Measurements from ENCODE around the gene ACTN4.

The ACTN4 gene

GRCh38 chr19:38712161-38712748 lies 64.8 kb downstream of the ACTN4 start:
- no peak for DNase-seq

GRCh38 chr19:38713227-38713649 lies 65.8 kb downstream of the ACTN4 start:
- DNase-seq, result no peak

- no peak for DNase-seq
Measured at GRCh38 chr19:38713865-38714264, 66.4 kb downstream of the ACTN4 start.

GRCh38 chr19:38714354-38714778 lies 66.9 kb downstream of the ACTN4 start:
- no peak for DNase-seq

- DNase-seq, result no peak
Measured at GRCh38 chr19:38715555-38715954, 68.1 kb downstream of the ACTN4 start.

- DNase-seq, result no peak
Measured at GRCh38 chr19:38717051-38717450, 69.6 kb downstream of the ACTN4 start.

GRCh38 chr19:38717855-38718254 lies 70.4 kb downstream of the ACTN4 start:
- DNase-seq, result no peak

- no peak for DNase-seq
Measured at GRCh38 chr19:38718747-38719543, 71.5 kb downstream of the ACTN4 start.

GRCh38 chr19:38719761-38720558 lies 72.5 kb downstream of the ACTN4 start:
- no peak for DNase-seq

- no peak for DNase-seq
Measured at GRCh38 chr19:38720559-38721236, 73.2 kb downstream of the ACTN4 start.

- DNase-seq, result no peak
Measured at GRCh38 chr19:38721496-38721895, 74.0 kb downstream of the ACTN4 start.

- no peak for DNase-seq
Measured at GRCh38 chr19:38721979-38722773, 74.7 kb downstream of the ACTN4 start.

GRCh38 chr19:38722947-38723605 lies 75.6 kb downstream of the ACTN4 start:
- no peak for DNase-seq

- no peak for DNase-seq
Measured at GRCh38 chr19:38723606-38723965, 76.1 kb downstream of the ACTN4 start.

GRCh38 chr19:38723990-38724854 lies 76.8 kb downstream of the ACTN4 start:
- DNase-seq, result no peak

- no peak for DNase-seq
Measured at GRCh38 chr19:38725469-38726283, 78.2 kb downstream of the ACTN4 start.

- no peak for DNase-seq
Measured at GRCh38 chr19:38726284-38726673, 78.8 kb downstream of the ACTN4 start.

- no peak for DNase-seq
Measured at GRCh38 chr19:38726761-38727301, 79.4 kb downstream of the ACTN4 start.

- DNase-seq, result no peak
Measured at GRCh38 chr19:38727306-38727867, 79.9 kb downstream of the ACTN4 start.

Measured in NCI-H1436 treated with DMSO at 0.1 percent for 48 hours (cell line).